NOMO-1 (cell line): ENCODE measurements around the gene TANGO2.
A peak's percentile ranks its signal among the peaks of the same experiment; 100 is the strongest.

Source experiments
- DNase-seq, 2 experiments: peaks; one replicate each; lab custom pipeline; 2025; ENCODE audit not compliant: unreplicated experiment in 2 of 2; lab: John Stamatoyannopoulos, UW

The TANGO2 gene

GRCh38 chr22:20011123-20011992 is 9.6 kb upstream of the TANGO2 start:
- DNase-seq: no peak

DNA sequence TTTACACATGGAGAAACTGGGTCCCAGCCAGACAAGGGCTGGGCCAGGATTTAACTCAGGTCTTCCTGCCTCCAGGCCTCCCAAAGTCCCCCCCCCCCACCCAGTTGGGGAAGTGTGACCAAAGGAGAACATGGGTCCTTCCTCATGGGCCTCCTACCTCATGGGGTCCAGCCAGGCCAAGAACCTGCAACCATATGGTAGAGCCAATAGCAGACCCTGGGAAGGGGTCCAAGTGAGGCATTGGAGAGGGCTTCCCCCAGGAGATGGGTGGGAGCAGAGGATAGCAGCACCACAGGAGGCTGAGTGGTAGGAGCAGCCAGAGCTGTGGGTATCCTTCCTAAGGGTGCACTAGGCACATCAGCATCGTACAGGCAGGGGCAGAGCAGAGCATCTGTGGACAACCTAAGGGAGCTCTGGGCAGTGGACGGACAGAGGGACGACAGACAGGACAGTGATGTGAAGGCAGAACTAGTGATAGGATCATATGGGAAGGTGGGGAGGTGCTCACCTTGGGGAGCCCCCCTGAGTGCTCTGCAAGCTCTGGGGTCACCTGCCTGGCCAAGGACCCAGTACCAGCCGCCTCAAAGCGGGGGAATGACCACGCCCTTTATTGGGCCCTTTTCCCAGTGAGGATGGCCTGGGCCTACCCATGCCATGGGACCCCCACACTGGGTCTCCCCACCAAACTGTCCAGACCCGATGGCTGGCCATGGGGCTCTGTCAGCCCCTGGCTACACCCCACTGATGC is 8.7 kb upstream of the TANGO2 start:
- no peak for DNase-seq

GRCh38 chr22:20012741-20013331 is 8.1 kb upstream of the TANGO2 start:
- no peak for DNase-seq

- peak in 1 of 2 experiments; percentile 31 for DNase-seq
These were observed 7.5 kb upstream of the TANGO2 start for GRCh38 chr22:20013382-20013871.

DNA sequence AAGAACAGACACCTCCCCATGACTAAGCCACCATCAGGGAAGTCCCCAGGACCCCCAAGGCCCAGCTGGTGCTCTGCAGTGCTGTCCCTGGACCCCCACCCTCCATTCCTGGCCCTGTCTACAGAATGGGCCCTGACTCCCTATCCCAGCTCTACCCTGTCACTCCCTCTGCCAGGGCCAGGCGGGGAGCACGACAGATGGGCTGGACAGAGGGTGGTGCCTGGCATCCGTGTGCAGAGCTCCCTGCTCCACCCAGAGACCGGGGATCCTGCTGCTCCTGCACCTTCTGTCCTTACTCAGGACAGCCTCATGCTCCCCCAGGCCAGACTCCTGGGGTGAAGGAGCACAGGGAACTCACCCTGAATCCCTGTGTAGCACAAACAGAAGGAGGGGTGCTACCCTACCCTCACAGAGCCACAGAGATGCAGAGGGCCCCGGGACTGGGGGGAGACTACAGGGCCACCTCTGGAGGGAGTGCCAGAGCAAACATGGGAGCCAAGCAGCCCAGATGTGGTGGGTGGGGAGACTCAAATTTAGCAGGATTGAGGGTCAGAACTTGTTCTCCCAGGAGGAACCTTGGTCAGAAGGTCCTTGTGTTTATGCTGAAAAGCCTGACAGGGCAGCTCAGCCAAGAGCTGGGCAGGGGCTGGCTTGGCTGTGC is 6.3 kb upstream of the TANGO2 start:
- no peak for DNase-seq

- DNase-seq: no peak
These were observed 5.7 kb upstream of the TANGO2 start for GRCh38 chr22:20015187-20015625.

DNA sequence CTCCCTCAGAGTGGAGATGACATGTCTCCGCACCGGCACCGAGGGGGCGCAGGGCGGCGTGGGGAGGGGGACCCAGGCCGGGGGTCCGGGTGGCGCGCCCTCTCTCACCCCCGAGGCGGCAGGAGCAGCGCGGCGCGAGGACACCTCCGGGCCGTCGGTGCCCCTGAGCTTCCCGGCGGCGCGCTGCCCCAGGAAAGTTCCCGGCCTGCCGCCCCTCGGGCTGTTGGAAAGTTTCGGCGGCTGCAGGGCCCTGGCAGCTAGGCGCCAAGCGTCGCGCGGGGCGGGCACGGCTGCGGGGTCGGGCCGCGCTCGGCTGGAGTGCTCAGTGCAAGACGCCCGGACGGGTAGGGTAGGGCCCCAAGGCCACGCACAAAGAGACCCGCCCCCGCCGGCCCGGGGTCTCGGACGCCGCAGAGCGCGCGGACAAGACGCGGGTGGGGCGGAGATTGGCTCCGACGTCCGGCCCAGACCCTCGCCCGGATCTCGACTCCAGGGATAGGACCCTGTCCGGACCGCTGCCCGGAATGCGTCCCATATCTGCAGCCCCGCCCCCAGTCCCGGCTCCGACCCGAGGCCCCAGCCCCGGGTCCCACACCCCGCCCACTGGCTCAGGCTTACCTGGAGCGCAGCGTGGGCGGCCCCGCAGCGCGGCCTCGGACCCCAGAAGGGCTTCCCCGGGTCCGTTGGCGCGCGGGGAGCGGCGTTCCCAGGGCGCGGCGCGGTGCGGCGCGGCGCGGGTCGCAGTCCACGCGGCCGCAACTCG is 4.8 kb upstream of the TANGO2 start:
- peak; percentile 5 to 10 for DNase-seq

DNA sequence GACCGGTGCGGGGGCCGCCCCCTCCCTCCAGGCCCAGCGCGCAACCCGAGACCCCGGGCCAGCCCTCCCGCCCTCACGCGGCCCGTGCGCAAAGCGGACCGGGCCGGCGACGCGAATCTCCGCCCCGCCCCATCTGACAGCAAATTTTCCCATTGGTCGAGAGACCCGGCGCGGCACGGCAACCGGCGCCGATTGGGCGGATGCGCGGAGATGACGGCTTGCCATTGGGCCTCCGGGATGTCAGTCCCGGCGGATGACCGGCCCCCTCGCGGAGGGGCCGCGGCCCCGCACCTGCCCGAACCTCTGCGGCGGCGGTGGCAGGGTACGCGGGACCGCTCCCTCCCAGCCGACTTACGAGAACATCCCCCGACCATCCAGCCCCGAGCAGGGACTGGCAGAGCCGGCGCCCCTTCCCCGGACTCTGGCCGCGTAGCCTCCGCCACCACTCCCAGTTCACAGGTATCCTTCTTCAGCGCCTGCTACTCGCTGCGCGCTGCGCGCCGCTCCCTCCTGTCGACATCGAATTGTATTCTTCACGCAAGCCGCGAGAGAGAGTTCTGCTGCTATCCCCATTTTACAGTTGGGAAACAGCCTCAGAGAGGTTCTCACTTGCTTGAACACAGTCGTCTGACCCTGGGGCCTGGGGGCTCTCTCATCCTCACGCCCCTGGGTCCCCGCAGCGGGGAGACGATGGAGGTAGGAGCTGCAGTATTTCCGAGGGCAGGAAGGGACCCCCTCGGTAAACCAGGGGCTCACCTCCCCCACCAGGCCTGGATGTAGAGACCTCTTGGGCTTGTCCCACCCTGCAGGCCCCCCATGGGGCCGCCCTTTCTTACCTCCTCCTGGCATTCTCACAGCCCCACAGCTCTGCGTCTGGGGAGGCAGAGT is 3.9 kb upstream of the TANGO2 start, which contains the start of gene ARVCF:
Gene ARVCF, minus strand, starts transcription at position 90 of the 888 bp plus-strand sequence. CDS start 26,029 bp downstream, outside the sequence.
- peak; percentile 67 to 86 for DNase-seq

DNA sequence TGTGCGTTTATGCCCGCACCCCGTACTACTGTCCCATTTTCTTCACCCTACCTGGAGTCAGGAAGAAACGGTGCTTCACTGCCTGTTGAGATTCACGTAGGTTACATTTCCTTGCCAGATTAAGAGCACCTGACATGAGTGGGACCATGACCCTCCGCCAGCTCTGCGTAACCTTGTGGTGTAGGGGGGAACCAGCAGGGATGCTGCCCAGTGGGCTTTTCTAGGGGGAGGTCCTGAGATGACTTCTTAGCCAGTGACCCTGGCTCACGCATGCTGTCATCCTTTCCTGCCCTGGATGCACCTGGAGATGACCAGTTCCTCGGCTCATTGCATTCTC is 3.3 kb upstream of the TANGO2 start:
- no peak for DNase-seq

DNA sequence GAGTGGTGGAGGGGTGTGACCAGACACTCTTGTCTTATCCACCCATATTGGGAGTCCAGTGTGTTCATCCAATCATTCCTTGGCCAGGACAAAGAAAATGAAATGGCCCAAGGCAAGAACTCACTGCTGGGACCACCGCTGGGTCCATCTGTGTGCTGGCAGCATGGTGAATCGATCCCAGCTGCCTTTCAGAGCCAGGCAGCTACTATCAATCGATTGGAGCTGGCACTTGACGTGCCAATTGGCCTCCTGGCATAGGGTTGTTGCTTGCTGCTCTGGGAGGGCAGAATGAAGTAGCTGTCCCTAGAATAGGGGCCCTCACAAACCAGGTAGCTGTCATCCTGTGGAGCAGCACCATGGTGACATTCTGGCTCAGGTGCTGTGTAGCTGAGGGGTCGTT is 2.9 kb upstream of the TANGO2 start:
- DNase-seq: no peak

DNA sequence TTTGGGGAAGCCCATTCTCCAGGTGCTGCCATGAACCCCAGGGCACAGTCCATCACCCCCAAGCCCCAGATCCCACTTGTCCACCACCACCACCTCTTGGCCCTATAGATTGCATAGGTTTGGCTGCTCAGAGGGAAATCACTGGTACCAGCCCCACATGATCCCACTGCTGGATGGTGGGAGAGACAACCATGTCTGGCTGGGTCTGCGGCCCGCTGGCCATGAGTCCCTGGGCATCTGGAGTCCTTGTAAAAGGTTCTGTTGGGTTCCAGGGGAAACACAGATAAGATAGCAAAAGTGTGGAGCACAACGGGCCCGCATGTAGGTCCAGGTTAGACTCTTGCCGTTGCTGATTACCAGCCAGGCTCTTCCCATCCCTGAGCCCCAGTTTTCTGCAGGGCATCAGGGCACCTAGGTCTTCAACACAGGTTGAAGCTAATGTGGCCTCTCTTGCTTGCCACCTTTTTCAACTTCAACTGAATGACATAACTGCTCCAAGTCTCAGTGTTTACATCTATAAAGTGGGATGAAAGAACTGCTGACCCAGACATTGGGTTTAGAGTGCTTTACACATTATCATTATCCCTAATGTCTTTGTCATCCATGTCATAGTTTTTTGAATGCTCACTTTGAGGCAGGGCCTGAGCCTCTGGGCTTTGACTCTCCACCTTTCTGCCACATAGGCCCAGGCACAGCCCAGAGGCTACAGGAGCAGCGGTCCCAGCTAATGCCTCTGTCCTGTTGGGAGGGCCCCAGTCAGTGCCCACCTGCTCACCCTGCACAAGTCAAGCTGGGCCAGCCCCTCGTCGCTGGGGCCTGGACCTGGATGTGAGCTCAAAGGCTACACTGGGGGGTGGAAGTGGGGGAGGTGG is 1.0 kb upstream of the TANGO2 start:
- DNase-seq: no peak

DNA sequence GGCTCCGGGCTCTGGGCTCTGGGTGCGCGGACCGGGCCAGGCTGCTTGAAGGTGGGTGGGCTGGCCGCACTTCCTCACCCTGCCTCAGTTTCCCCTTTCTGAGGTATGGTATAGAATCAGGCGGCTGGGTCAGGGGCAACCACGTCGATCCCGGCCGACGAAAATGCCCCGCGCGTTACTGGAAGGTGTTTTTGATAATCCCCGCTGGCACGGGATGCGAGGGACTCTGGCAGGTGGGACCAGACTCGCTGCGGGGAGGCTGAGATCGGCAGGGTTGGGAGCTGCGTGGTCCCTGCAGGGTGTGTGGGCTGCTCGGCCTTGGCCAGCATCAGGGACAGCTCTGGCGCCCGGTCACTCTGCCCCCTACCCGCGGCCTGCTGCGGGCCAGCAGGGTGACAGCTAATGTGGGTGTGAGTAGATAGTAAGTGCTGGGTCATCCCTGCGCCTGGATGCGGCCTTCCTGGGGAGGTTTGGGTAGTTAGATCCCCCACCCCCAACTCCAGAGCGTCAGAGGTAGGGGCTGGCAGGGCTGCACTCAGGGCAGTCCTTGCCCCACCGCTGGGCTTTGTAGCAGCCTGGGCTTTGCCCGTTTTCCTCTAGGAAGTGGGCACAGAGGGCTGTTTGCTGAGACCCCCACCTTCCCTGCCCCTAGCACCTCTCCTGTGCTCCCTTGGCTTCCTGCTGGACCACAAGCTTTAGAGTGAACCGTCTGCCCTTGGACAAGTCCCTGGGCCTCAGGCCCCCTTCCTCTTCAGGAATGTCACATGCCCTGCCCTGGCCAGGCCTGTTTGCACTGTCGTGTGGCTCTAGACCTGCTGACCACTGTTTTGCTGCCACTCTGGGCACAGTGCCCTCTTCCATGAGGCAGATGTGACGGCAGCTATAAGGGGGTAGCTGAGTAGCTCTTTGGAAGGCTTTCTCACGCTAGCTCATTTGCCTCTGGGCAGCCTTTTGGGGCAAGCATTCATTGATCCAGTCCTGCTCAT is 579 bp downstream of the TANGO2 start:
- DNase-seq: no peak

DNA sequence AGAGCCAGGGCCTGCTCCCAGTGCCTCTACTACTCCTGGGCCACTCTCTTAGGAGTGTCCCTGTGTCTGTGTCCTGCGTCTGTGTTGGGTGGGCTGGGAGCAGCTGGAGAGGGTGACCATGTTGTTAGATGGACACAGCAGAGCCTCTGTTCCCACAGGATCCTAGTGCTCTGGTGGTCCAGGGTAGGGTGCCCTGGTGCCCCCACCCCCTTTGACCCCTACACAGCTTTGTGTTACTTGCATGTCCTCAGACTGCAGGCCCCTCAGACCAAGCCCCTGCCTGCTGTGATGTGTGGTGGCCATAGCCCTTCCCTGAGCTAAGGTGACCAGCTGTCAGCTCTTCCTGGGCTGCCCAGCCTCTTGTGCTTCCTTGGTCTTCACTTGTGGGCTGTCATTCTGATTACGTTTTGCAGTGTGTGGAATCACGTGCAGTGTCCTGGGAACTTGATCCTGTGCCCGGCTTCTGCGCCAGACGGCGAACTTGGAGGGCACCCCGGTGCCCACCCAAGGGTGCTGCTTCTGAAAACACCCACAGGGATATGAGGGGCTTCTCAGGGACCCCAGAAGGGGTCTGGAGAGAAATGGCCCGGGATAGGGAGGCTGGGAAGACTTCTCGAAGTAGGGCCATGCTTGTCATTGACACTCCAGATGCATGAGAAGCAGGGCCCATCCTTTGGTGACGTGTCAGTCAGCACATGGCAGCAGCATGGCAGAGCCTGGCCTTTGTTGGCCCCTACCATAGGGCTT is 1.5 kb downstream of the TANGO2 start:
- no peak for DNase-seq

- peak; percentile 18 to 43 for DNase-seq
These were observed 2.2 kb downstream of the TANGO2 start for GRCh38 chr22:20022978-20023613.

- DNase-seq: no peak
These were observed 3.3 kb downstream of the TANGO2 start for GRCh38 chr22:20024225-20024624.
